Transverse colon (tissue), 4 donors: Measurements from ENCODE around the gene PSMG3. TPM values are rescaled to one million over a fixed set of nuclear protein-coding genes. Genes with fewer than 3 reads are reported as not detected.

Experiments used
- DNase-seq: peaks from one replicate; pipeline ENCODE4 v3.0.0-alpha.2; 2019
- H3K27ac ChIP-seq, 4 donors: fragments of 200-600 bp; sonication (generic); 2 replicates each; pipeline ENCODE4 v1.5.1; 2016 to 2018; ENCODE audit warnings: inconsistent platforms in 4 of 4
- H3K27me3 ChIP-seq: fragments of 200-600 bp; sonication (generic); 2 replicates; pipeline ENCODE4 v1.5.1; 2017; ENCODE audit warnings: inconsistent platforms
- H3K36me3 ChIP-seq, 4 donors: fragments of 200-600 bp; sonication (generic); 2 replicates each; pipeline ENCODE4 v1.5.1; 2017 to 2019; ENCODE audit warnings: inconsistent platforms in 4 of 4
- H3K4me1 ChIP-seq, 4 donors: fragments of 200-600 bp; sonication (generic); 2 replicates each; pipeline ENCODE4 v1.5.1; 2017 to 2020; ENCODE audit warnings: inconsistent platforms in 4 of 4
- H3K4me3 ChIP-seq, 4 donors: fragments of 200-600 bp; sonication (generic); 1 replicate in 1 of 4; 2 replicates in 3 of 4; pipeline versions ENCODE4 v1.5.1 to v1.6.1; 2017 to 2019; ENCODE audit warnings: inconsistent platforms in 4 of 4
- H3K9me3 ChIP-seq, 2 donors: fragments of 200-600 bp; sonication (generic); 2 replicates each; pipeline ENCODE4 v1.5.1; 2017 to 2019; ENCODE audit warnings: inconsistent platforms in 2 of 2
- CTCF ChIP-seq, 5 experiments: fragments of 200-600 bp in 3 of 5; fragments of 450-650 bp in 2 of 5; sonication (generic) in 3 of 5; IDR thresholded peaks; 1 replicate in 2 of 5; 2 replicates in 3 of 5; pipeline ENCODE4 v1.5.1; 2016 to 2017; ENCODE audit warnings: antibody characterized with exemption in 5 of 5, inconsistent platforms in 3 of 5, mild to moderate bottlenecking in 2 of 5, moderate library complexity in 1 of 5
- EP300 ChIP-seq: sonication (generic); formaldehyde crosslinking; IDR thresholded peaks from one replicate; pipeline ENCODE4 v1.6.1; 2017; ENCODE audit warnings: antibody characterized with exemption, low read depth
- POLR2A ChIP-seq: fragments of 450-650 bp; IDR thresholded peaks from one replicate; pipeline ENCODE4 v1.6.1; 2016; ENCODE audit warnings: antibody characterized with exemption, mild to moderate bottlenecking, moderate library complexity
- POLR2AphosphoS5 ChIP-seq, 3 donors: sonication (generic); formaldehyde crosslinking; IDR thresholded peaks; one replicate each; pipeline ENCODE4 v1.6.1; 2016; ENCODE audit warnings: antibody characterized with exemption in 3 of 3
- WGBS, 2 donors: methylation state at CpG; one replicate each; pipeline ENCODE4 v1.1.5; 2018; ENCODE audit warnings: low coverage in 1 of 2; 5-methylcytosine and 5-hydroxymethylcytosine counted together
- in situ Hi-C, 4 donors: fragments of 200-750 bp; cut with MboI; loops; one replicate each; pipeline versions ENCODE4 v1.15.0 to v1.15.1; 2017; ENCODE audit warnings: low sequenced_read_pairs in 3 of 4, low pct_ligation_motif_present in 1 of 4, low pct_unique_long_range_greater_than_20kb in 1 of 4
- intact Hi-C: fragments of 100-400 bp; cut with DNase I; formaldehyde crosslinking; loops from one replicate; pipeline ENCODE4 v1.15.1; 2023; ENCODE audit warnings: low total_unique reads
- total RNA-seq, 4 donors: library from RNA; depleted of rRNA; stranded (reverse); fragments of >200 nt; gene quantifications; one replicate each; pipeline ENCODE4 v1.1.0, GENCODE V29; 2016

The PSMG3 gene
- total RNA-seq, 4 donors from 2014 or later: 7.1 to 41.9 (median 27.6) TPM

DNA sequence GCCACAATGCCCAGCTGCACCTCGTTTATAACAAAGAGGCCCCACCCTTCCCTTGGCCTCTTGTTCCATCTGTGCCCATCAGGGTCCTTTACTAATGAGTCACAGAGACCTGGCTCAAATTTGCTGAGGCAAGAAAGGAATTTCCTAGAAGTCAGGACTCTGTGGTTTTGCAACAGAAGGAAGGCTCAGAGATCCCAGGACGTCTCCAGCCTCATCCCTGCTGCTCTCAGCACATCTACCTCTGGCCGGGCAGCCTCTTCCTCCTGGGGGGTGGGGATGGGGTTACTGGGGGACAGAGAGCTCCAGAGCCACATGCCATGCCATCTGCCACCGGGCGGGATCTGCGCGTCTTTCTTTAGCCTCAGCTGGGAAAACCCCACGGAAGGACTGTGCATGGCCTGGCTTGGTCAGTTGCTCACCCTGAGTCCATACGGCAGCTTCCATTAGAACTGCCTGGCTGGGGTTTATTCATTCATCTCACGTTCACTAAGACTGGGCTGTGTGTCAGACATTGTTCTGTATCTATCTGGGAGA lies 41.9 kb upstream of the PSMG3 start:
- 48% methylated on average over 10 of the region's 10 CpGs; no CpG with 5 or more reads in 1 of the 2 donors for WGBS, 2 donors
- no peak for DNase-seq
- TF ChIP-seq CTCF (IDR thresholded peaks at IDR 0.05) (no peak), POLR2A (no peak)

GRCh38 chr7:1610678-1611302 lies 41.0 kb upstream of the PSMG3 start:
- peaks cover 28% of the 10 kb centered on the region for H3K27me3 ChIP-seq
- no peaks in the 10 kb centered on the region for H3K36me3 ChIP-seq
- 88 to 93% methylated on average over 18 to 25 of the region's 26 CpGs for WGBS, 2 donors
- no peak overlapping the region for H3K4me3 ChIP-seq
- no peak for TF ChIP-seq POLR2A
- TF ChIP-seq EP300: no peak
- no peak for TF ChIP-seq CTCF (IDR thresholded peaks at IDR 0.05)
- no peak for TF ChIP-seq POLR2AphosphoS5 (IDR thresholded peaks at IDR 0.05)
- in situ Hi-C loops (no loop called here), intact Hi-C loops (no loop called here)
- no peaks in the 10 kb centered on the region for H3K9me3 ChIP-seq
- no peak overlapping the region for H3K27ac ChIP-seq
- no peak for DNase-seq
- no peaks in the 10 kb centered on the region for H3K4me1 ChIP-seq

More for the DNA sequence above, 41.9 kb upstream of the PSMG3 start:
- Histone ChIP-seq H3K36me3 (no peaks in the 10 kb centered on the region), H3K27ac (no peak overlapping the region), H3K9me3 (no peaks in the 10 kb centered on the region), H3K4me3 (no peak overlapping the region), H3K4me1 (no peaks in the 10 kb centered on the region), H3K27me3 (peaks cover 21% of the 10 kb centered on the region)
- intact Hi-C loops: no loop called here
- in situ Hi-C loops: no loop called here

DNA sequence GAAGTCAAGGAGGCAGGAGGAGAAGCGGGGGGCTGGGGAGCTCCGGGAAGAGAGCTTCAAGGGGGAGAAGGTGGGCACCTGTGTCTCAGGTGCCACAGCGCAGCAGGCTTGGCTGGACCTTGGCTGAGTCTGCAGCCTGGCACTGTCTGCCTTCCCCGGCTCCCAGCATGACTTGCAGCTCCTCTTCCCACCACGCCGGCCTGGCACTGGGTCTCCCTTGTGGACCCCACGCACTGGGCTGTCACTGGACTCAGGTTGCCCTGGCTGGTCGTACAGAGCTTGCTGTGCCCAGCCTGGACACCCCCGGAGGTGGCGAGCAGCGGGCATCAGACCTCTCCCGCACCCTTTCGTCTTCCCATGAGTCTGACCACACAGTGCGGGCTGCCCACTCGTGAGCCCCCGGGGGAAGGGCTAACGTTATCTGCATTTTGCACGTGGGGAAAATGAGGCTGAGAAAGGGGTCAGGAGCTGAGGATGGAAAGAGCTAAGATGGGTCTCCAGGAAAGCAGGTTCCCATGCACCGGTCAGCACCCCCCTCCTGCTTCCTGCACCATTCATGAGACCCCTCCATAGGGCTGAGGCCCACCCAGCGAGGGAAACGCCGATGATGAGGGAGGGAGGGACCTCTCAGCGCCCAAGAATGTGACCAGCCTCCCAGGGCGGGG lies 40.3 kb upstream of the PSMG3 start:
- no peak for DNase-seq
- Histone ChIP-seq H3K27me3 (peaks cover 34% of the 10 kb centered on the region), H3K4me3 (no peak overlapping the region), H3K27ac (no peak overlapping the region), H3K36me3 (no peaks in the 10 kb centered on the region), H3K4me1 (no peaks in the 10 kb centered on the region), H3K9me3 (no peaks in the 10 kb centered on the region)
- in situ Hi-C loops: no loop called here
- TF ChIP-seq POLR2A (no peak), POLR2AphosphoS5 (IDR thresholded peaks at IDR 0.05) (no peak), CTCF (IDR thresholded peaks at IDR 0.05) (no peak), EP300 (no peak)
- intact Hi-C loops: no loop called here
- 74 to 86% methylated on average over 4 to 24 of the region's 24 CpGs for WGBS, 2 donors

DNA sequence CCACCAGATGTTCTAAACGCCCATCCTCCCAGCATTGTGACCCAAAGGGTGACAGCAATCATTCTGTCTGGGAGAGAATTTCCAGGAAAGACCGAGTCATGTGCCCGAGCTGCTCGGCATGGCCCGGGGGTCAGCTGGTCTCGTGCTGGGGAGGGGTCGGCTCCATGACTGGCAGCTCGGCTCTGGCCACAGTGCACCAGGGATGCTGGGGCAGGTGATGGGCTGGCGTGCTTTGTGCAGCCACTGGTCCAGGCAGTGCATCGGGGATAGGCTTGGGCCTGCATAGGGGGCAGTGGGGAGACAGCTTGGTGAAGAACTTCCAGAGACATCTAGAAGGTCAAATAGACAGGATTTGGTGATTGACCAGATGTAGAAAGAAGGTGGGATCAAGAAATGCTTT lies 39.2 kb upstream of the PSMG3 start:
- H3K36me3 ChIP-seq: no peaks in the 10 kb centered on the region
- intact Hi-C loops: no loop called here
- no peak for DNase-seq
- no peak overlapping the region for H3K27ac ChIP-seq
- in situ Hi-C loops: no loop called here
- H3K4me1 ChIP-seq: no peaks in the 10 kb centered on the region
- no peaks in the 10 kb centered on the region for H3K9me3 ChIP-seq
- TF ChIP-seq POLR2AphosphoS5 (IDR thresholded peaks at IDR 0.05) (no peak), CTCF (IDR thresholded peaks at IDR 0.05) (no peak), EP300 (no peak), POLR2A (no peak)
- WGBS, 2 donors: 75 to 80% methylated on average over 2 to 7 of the region's 10 CpGs
- H3K4me3 ChIP-seq: no peak overlapping the region
- H3K27me3 ChIP-seq: peaks cover 45% of the 10 kb centered on the region
